Left kidney (tissue), 8 donors: Measurements from ENCODE around the gene TRIM67. TPM values are rescaled to one million over a fixed set of nuclear protein-coding genes. Genes with fewer than 3 reads are reported as not detected.
A peak's percentile ranks its signal among the peaks of the same experiment; 100 is the strongest.
"Not testable (repeated sequence)": the region's sequence is repeated elsewhere in the genome, so short reads cannot be mapped to it uniquely, and the experiment has no call there.

Experiments
- DNase-seq: peaks from one replicate; pipeline ENCODE4 v3.0.0-alpha.2; 2013
- long read RNA-seq, 8 donors: transcript quantifications; one replicate each; lab custom pipeline, GENCODE V29; 2026
- polyA plus RNA-seq: library from polyadenylated mRNA; unstranded; fragments of 120-200 nt; gene quantifications from one replicate; pipeline ENCODE4 v1.2.1, GENCODE V29; 2013; ENCODE audit not compliant: insufficient read length

TRIM67 gene
- polyA plus RNA-seq = 0.15 TPM
- long read RNA-seq, donor 1 = 0 reads
- long read RNA-seq, donor 2 = 0 reads
- long read RNA-seq, donor 3 = 0 reads
- long read RNA-seq, donor 4 = 0 reads
- long read RNA-seq, donor 5 = 0 reads
- long read RNA-seq, donor 6 = 0 reads
- long read RNA-seq, donor 7 = 0 reads
- long read RNA-seq, donor 8 = 0 reads

DNA sequence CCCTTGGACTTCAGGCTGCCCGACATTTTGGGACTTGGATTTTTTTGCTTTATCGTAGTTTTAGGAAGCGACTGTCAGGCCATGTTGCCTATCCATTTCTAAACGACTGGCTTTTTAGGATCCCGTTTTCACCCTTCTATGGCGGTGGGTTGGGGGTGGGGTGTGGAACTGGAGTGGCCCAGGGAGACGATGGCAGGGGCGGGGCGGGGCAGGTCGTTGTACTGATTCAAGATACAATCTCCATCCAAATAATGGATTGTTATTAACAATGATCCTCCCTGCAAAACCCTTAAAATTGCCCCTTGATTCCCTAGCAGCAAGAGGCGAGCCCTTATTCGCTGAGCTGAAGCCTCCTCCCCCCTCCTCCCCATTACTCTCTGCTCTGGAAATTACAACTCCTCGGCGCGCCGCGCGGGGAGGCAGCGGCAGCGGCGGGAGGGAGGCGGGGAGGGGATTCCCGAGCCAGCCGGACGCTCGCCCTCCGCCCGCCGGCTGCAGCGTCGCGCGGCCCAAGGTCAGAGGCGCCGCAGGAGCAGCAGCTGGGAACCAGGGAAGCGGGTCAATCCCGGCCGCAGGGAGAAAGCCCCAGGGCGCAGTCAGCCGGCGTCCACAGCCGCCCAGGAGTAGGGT, at the start of gene TRIM67:
Gene TRIM67, plus strand, starts transcription at position 392 of the 630 bp plus-strand sequence. CDS start 912 bp downstream, outside the sequence.
- peak; percentile 32 for DNase-seq

DNA sequence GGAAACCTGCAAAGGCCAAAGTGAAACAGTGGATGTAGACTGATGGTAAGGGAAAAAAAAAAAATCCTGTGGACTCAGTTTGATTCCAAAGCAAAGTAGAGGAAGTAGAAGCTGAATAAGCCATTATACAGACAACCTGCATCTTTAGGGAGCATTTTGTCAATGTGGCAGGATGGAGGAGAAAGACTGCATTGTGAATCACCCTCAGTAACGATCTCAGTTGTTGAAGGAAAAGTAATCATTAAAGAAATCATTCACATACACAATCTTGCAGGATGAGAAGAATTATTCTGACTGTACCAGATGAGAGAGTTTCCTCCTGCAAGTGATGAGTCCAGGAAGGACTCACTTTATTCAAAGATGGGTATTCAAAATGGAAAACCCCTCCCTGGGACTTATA, 45.1 kb upstream of the TRIM67 start:
- no peak for DNase-seq

DNA sequence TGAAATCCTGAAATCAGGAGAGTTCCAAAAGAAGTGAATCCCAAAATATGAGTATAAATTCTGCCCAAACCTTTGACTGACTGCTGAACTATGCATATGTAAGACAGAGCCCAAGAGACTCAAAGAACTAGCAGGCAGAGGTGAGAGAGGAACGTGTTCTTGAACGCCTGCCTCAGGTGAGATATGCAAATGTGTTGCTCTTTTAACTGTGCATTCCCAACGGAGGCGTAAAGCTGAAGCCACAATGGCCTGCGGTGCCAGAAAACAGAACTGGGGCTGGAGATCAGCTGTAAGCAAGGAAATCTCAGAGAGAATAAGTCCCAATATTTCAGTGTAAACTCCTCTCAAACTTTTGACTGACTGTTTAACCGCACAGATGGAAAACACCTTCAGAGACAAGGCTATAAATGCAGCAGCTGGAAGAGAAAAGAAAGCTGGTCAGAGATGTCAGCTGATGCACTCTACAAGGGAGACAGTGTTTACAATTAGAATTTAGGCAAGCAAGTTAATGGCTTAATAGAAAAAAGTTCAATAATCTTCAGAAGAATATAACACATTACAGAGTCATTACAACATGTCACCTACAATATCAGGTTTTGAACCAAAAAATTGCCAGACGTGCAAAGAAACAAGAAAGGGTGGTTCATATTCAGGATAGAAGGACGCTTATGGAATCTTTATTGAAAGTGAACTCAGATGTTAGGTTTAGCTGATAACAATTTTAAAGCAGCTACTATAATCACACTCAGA, 43.0 kb upstream of the TRIM67 start:
- DNase-seq = no peak

DNA sequence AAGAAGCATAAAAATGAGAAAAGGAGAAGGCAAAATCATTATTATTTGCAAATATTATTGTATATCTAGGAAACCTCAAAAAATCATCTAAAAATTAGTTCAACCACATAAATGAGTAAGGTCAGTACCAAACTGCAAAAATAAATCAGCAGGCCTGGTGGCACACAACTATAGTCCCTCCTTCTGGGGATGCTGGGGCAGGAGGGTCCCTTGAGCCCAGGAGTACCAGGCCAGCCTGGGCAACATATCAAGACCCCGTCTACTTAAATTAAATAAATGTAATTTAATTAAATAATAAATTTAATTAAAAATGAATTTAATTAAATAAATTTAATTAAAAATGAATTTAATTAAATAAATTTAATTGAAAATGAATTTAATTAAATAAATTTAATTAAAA, 40.3 kb upstream of the TRIM67 start:
- DNase-seq = no peak

DNA sequence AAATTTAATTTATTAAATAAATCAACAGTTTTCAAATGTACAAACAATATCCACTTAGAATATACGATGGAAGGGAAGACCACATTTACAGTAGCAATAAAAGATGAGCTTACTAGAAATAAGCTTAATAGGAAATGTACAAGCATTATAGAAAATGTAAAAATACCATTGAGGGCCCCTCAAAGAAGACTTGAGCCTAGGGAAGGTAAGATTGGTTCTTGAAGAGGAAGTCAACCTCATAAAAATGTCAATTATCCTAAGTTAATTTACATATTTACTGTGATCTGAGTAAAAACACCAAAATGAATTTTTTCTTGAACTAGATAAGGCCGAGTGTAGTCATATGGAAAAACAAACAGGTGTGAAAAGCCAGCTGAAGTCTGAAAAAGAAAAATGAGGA, 39.7 kb upstream of the TRIM67 start:
- DNase-seq = no peak

DNA sequence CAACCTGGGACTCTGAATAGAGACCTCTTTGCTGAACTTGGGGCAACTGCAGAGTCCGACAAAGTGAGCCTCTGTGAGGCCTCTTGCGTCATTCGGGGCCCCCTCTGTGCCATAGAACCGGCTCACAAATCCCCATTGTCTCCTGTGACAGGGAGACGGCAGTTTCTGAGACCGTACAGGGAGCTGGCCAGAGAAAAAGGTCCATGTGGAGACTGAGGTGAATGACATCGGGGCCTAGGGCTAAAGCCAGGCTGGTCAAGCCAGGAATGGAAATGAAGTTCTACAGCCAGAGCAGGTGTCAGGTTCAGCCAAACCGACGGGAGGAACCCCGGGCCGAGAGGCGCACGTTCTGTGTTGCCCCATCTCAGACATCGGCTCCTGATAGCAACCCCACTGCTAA, 37.1 kb upstream of the TRIM67 start:
- DNase-seq = no peak

DNA sequence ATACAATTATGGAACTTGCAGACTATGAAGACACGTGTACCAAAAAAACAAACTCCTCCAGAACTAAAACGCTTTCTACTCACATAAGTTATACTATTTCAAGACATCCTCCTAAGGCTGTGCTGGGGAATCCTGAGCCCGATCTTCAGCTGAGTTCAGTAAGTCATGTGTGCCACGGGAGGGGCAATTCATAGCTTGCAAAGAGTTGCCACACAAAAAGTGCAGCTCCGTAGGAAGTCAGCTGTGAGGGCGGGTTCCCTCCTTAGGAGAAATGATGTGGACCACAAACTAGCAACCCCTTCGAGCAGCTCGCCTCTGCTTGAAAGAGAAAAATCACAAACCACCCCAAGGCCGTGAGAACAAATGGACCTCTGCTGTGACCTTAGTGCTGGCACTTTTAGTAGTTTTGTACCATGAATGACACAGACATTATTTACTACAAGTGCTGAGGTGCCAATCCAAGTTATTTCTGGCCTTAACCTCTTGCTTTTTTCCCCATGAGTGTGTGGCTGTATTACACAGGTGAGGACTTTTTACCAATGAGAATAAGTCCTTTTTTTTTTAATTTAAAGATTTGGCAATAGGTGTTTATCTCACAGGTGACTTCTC, 35.8 kb upstream of the TRIM67 start:
- no peak for DNase-seq

DNA sequence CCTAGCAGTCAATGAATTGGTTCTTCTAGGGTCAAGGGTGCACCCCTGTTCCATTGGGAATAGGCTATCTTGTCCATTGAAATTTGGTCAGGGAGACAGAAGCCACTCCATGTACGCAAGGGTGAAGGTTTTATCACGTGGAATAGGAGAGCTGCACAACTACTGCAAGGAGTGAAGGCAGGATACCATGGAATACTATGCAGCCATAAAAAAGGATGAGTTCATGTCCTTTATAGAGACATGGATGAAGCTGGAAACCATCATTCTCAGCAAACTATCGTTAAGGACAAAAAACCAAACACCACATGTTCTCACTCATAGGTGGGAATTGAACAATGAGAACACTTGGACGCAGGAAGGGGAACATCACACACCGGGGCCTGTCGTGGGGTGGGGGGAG, 34.8 kb upstream of the TRIM67 start:
- not testable (repeated sequence) for DNase-seq

DNA sequence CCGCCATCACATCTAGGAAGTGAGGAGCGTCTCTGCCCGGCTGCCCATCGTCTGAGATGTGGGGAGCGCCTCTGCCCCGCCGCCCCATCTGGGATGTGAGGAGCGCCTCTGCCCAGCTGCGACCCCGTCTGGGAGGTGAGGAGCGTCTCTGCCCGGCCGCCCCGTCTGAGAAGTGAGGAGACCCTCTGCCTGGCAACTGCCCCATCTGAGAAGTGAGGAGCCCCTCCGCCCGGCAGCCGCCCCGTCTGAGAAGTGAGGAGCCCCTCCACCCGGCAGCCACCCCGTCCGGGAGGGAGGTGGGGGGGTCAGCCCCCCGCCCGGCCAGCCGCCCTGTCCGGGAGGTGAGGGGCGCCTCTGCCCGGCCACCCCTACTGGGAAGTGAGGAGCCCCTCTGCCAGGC, 33.4 kb upstream of the TRIM67 start:
- DNase-seq = not testable (repeated sequence)

DNA sequence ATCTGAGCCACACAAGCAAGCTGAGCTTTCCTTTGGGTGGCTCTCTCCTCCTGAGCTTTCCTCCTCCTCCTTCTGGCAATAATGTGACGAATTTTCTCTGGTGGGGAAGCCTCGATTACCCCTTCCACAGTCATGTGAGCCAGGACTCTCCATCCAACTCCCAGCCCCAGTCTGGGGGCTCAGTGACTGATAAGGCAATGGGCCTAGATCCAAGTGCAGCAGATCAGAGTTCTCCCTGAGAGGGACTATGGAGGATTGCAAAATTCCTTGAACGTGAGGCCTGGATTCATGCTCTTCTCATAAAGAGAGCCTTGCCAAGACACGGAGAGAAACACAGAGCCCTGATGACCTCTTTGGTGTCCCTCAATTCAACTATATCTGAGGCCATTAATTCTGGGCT, 31.3 kb upstream of the TRIM67 start:
- no peak for DNase-seq

DNA sequence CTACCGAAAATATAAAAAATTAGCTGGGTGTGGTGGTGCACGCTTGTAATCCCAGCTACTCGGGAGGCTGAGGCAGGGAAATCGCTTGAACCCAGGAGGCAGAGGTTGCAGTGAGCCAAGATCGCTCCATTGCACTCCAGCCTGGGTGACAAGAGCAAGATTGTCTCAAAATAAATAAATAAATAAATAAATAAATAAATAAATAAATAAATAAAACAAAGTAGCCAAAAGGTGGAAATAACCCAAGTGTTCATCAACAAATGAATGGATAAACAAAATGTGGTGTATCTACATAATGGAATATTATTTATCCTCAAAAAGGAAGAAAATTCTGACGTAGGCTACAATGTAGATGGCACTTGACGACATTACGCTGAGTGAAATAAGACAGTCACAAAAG, 29.3 kb upstream of the TRIM67 start:
- DNase-seq = not testable (repeated sequence)

DNA sequence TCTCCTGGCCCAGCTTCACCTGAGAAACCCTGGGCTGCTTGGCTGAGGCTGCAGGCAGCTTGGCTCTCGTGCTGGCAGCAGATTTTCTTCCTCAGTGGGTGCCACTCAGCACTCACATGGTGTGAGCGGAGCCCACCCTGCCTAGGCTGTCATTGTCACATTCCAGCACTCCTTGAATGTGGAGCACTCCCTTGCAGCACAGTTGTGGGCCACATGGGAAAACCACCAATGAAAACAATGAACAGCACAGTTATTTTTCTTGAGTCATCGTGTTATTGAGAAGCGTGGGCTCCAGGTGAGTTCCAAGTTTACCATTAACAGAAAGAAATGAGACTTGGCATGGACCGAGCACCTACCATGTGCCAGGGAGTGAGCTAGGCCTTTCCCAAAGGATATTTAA, 27.2 kb upstream of the TRIM67 start:
- no peak for DNase-seq

DNA sequence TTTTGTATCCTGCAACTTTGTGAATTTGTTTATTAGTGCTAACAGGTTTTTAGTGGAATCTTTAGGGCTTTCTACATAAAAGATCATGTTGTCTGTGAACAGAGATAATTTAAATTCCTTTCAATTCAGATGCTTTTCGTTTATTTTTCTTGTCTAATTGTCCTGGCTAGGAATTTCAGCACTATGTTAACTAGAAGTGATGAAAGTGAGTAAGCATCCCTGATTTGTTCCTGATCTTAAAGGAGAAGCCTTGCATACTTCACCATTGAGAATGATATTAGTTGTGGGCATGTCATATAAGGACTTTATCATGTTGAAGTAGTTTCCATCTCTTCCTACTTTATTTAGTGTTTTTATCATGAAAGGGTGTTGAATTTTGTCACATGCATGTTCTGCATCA, 23.6 kb upstream of the TRIM67 start:
- no peak for DNase-seq

DNA sequence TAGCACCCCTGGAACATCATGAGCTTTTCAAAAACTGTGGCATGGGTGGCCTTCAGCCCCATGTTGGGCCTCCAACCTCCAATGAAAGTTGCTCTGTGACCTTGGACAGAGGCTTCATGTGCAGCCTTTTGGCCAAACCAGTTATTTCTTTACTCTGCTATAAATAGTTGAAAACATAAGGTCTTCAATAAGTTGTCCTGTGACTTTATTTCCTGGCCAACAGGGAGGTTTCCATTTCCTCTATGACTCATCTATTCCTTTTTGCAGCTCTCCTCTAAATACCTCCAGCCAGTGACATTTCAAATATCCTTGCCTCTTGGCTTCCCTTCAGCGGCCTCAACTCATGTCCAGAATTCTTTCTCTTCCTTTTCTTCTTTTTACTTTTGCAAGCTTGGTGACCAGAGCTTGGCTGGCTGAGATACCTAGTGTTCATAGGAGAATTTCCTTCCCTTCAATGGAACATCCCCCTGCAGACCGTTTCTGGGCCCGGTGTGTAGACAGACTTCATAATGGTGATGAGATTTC, 22.7 kb upstream of the TRIM67 start:
- DNase-seq = no peak

DNA sequence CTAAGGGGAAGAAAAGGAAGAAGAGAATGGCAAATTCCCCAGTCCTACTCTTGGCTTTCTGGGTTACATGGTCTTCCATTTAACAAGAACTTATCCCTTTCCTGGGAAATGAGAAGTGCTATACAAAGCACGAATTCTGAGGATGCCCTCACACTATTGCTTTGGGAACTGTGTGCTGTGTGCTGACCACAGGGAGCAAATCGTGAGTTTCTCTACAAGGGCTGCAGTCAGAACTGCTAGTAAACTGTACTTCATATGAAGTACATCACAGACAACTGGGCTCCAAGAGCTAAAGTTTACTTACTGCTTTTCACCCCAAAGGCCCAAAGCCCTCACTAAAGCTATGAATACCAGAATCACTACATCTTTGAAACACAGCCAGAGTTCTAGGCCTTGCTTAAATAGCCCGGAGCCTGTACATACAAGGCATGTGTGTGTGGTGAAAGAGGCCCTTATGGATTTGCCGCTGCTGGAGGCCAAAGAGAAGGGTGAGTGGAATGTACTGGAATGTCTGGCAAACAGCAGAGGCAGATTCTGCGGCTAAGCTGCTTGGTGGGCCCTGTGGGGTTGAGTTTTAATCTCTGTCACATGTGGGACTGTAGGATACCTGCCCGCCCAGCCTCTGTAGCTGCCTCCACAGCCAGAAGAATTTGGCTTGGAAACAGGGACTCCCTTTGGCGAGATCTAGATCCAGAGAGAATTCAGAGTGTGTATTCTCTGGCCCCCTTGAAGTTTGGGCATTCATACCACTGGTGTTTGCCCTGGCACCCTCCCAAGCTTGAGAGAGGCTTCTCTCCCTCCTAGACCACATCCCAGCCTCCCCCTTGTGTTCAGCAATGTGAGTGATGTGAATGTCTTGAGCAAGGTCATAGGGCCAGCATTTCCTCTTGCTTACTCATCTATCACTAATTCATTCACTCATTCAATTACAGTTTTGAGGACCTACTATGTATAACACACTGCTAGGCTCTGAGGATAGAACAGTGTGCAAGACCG, 21.9 kb upstream of the TRIM67 start:
- DNase-seq = no peak

DNA sequence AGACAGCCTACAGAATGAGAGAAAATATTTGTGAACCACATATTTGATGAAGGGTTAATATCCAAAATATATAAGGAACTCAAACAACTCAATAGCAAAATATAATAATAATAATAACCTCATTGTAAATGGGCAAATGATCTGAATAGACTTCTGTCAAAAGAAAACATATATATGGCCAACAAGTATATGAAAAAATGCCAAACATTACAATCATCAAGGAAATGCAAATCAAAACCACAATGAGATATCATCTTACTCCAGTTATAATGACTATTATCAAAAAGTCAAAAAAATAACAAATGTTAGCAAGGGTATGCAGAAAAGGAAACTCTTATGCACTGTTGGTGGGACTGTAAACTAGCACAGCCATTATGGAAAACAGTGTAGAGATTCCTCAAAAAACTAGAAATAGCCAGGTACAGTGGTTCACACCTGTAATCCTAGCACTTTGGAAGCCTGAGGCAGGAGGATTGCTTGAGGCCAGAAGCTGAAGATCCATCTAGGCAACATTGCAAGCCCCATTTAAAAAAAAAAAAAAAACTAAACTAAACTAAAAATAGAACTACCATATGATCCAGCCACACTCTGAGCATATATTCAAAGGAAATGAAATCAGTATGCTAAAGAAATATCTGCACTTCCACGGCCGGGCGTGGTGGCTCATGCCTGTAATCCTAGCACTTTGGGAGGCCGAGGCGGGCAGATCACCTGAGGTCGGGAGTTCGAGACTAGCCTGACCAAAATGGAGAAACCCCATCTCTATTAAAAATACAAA, 17.3 kb upstream of the TRIM67 start:
- no peak for DNase-seq

DNA sequence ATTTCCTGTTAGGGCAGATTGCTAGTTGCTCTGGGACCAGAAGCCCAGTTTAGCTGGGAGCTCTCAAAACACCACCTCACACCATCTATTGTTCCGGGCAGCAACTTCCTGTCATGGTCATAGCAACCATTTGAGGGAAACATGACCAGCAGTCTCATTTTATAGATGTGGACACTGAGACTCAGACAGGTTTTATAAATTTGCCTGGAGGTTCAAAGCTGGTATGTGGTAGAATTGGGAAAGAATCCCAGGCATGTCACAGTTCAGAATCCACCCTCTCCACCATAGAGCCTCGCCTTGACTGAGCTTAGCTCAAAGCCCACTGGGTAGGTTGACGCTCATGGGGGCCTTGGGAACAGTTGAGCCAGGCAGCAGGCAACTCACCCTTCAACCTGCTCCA, 14.0 kb upstream of the TRIM67 start:
- no peak for DNase-seq

DNA sequence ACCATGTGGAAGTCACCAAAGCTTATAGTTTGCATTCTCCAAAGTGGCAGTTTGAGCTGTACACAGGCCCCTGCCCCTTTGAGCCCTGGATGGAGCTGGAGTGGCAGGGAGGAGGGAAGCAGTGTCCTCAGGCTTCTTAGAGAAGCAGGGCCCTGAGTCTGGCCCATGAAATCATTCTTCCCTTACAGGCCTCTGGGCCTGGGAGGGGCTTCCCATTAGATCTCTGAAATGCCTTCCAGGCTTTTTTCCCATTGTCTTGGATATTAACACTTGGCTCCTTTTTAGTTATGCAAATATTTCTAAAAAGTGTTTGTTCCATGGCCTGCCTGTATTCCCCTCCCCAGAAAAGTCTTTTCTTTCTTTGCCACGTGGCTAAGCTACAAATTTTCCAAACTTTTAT, 10.0 kb upstream of the TRIM67 start:
- DNase-seq = no peak

DNA sequence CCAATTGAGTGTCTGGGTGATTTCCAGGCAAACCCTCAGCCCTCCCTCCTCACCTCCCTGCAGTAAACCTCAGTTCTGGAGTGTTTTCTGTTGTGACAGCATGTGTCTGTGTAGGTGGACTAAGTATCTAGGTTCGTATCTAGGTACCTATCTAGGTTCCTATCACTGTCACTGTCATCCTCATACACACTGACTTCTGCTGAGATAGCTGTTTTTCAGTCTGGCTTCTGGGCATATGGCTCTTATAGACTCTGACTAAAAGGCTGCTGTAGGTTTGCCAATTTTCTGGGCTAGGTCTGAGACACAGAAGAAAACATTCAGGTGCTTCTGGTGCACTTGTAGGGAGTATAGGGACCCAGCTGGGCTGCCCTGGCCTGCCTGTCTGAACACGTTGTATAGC, 8.1 kb upstream of the TRIM67 start:
- no peak for DNase-seq

DNA sequence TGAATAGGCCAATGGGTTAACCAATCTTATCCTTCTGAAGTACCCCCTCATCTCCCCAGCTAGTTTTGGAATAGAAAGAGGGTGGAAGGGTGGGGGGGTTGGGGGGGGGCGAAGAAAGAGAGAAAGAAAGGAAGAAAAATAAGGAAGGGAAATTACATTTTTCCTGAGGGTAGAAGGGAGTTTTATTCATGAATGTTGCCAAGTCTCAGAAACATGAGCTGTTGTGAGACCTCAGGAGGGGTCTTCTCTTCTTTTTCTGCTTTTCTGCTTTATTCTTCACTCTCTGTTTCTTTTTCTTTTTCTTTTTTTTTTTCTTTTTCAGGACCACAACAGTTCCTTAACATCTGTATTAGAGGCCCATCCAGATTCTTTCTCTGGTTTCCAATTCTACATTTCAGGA, 6.0 kb upstream of the TRIM67 start:
- DNase-seq = no peak

DNA sequence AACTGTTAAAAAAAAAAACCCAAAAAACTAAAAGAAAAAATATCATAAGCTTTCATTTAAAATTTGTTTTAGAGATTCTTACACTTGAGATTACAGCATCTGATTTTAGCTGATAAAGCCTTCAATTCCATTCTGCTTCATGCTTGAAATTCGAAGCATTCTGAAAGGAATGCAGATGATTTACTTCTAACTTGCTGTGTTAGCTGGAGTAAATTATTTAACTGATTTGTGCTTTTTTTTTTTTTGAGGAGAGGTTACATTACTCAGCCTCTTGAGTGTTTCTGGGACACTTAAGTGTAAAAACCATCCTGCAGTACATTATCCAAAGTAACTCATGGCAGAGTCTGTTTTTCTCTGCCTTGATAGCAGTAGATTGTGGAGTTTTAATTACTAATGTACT, 4.5 kb upstream of the TRIM67 start:
- DNase-seq = no peak
